Bone marrow (tissue), 2 donors: Measurements from ENCODE around the gene RNF5.
"Not testable (repeated sequence)": the region's sequence is repeated elsewhere in the genome, so short reads cannot be mapped to it uniquely, and the experiment has no call there.

Experiments used
- DNase-seq, 2 donors: peaks; one replicate each; lab custom pipeline; 2025; lab: John Stamatoyannopoulos, UW

The RNF5 gene

GRCh38 chr6:32189742-32190053, 11.5 kb downstream of the RNF5 start:
- DNase-seq, result no peak

GRCh38 chr6:32190054-32190851, 12.0 kb downstream of the RNF5 start, which contains the start of gene PBX2:
Gene PBX2, minus strand, starts transcription at chr6:32190202. Its CDS starts 287 bp downstream, at chr6:32189915.
- peak; percentile 59 to 97 for DNase-seq

- DNase-seq, result no peak
Observed at GRCh38 chr6:32190911-32191677, 12.9 kb downstream of the RNF5 start.

- DNase-seq, result peak in 1 of 2 donors; percentile 9
Observed at GRCh38 chr6:32191696-32192607, 13.7 kb downstream of the RNF5 start.

- DNase-seq, result peak; percentile 55 to 81
Observed at GRCh38 chr6:32192608-32193039, 14.4 kb downstream of the RNF5 start, which contains the start of gene GPSM3. Gene GPSM3, minus strand, starts transcription at chr6:32192643. Its CDS starts 130 bp downstream, at chr6:32192513.

DNA sequence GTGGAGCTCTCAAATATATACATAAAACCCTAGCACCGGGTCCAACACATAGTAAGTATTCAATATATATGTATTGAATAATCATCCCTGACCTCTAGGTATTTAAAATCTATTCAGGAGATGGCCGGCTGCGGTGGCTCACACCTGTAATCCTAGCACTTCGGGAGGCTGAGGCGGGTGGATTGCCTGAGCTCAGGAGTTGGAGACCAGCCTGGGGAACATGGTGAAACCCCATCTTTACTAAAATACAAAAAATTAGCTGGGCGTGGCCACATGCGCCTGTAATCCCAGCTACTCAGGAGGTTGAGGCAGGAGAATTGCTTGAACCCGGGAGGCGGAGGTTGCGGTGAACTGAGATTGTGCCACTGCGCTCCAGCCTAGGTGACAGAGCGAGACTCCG, 14.9 kb downstream of the RNF5 start:
- DNase-seq, result not testable (repeated sequence)

DNA sequence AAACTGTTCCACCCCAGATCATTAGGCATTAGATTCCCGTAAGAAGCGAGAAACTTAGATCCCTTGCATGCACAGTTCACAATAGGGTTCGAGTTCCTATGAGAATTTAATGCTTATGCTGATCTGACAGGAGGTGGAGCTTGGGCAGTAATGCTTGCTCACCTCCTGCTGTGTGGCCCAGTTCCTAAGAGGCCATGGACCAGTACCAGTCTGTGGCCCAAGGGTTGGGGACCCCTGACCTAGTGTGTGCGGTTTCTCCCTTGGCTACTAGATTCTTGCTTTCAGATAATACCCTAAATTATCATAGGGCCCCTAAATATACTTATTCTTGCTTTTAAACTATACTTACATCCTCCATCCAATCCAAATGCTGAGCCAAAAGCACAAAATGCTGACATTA, 16.2 kb downstream of the RNF5 start:
- DNase-seq, result no peak

- peak; percentile 44 to 56 for DNase-seq
Observed at GRCh38 chr6:32194825-32195651, 16.8 kb downstream of the RNF5 start.

- DNase-seq, result peak; percentile 95 to 99
Observed at GRCh38 chr6:32195652-32195901, 17.4 kb downstream of the RNF5 start.

- peak; percentile 30 to 66 for DNase-seq
Observed at GRCh38 chr6:32195902-32196681, 17.9 kb downstream of the RNF5 start.

DNA sequence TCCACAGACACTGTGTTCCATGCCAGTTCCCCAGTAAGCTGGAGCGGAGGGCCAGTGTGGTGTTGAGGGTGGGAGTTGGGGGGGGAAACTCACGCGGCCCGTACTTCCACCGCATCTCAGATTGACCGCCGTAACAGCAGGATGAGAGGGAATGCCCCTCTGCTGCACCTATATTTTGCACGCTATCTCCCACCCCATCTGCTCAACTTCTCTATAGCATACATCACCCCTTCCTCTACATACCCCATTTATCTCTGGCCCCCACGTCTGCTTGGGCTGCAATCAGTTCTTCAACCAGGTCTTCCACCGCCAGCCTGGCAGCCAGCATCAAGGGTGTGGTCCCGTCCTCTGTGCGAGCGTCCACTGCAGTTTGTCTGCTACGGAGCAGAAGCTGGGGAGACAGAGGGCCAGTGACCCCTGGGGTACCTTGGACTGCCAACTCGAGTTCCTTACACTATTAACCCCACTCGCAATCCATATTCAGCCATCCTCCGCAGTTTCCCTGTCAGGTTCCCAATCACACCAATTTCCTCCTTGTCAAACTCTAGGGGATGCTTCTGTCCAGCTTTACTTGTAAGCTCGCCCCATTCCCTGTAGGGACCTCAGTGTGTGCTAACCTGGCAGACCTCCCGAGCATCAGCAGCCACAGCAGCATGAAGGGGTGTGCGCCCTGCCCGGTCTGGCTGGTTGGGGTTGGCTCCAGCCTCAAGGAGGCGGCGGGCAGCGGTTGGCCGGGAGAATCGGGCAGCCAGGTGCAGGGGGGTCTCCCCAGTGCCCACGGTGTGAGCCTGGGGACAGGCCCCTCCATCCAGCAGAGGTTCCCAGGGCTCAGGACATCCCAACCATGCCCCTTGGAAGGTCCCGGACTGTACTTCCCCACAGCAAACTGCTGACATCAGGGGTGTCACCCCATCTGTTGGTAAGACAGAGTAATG, 18.7 kb downstream of the RNF5 start:
- peak in 1 of 2 donors; percentile 9 for DNase-seq

DNA sequence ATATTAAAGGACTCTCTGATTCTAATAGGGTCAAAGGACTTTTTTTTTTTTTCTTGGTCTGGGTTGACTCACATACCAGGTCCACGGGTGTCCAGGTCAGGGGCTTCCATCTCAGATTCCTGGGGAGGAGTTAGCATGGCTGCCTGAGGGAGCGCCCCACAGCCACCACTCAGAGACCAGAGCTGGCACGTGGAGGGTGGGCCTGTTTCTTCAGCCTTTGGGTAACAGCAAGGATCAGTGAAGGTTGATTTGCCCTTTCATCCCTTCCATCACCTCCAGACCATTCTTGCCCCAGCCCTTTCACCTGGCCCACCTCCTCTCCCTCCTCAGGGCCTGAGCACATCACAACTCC, 20.1 kb downstream of the RNF5 start:
- no peak for DNase-seq

DNA sequence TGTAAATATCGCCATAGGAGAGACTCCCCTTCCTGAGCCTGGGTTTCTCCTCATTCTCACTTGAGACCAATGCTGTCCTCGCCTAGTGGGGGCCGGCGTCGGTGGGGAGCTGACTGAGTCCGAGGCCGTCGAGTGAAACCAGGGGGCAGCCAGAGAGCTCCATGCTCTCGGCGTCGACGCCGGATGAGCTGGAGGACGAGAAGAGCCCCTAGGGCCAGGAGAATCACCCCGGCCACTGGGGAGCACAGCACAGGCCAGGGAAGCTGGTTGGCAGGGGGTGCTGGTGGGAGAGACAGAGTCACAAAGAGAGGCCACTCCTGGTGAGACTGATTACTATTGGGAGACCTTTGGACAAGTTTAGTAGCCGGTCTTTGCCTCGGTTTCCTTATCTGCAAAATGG, 20.7 kb downstream of the RNF5 start:
- DNase-seq, result no peak

DNA sequence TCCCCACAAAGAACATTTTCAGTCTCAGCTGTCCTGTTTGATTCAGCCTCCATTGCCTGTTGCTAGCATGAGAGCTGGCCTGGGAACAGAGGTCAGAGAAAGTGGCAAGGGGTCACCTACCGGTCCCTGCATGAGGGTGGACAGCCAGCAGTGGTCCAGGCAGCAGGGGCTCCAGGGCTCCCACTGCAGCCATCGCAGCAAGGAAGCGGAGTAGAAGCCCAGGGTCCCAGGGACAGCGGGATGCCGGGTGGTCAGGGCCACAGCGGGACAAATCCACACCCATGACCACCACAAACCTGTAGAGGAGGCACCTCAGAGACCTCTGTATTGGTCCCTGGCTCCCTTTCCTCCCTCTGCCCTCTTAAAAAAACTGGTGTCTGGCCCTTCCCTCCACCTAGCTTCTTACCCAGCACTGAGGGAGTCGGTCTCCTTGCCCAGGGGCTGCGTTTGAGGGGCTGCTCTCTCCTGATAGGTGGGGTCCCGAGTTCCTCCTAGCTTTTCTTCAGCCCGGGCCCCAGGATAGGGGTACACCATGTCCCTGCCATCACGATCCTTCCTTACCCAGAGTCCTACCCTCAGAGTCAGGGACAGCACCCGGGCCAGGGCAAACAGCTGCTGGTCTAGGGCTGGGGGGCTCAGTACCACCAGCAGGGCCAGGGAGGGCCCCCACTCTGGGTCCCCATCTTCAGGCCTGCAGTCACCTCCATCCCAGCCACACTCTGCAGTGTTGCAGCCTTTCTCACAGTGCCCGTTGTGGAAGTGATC, 22.7 kb downstream of the RNF5 start:
- no peak for DNase-seq

- DNase-seq, result no peak
Observed at GRCh38 chr6:32202186-32202585, 24.0 kb downstream of the RNF5 start.

DNA sequence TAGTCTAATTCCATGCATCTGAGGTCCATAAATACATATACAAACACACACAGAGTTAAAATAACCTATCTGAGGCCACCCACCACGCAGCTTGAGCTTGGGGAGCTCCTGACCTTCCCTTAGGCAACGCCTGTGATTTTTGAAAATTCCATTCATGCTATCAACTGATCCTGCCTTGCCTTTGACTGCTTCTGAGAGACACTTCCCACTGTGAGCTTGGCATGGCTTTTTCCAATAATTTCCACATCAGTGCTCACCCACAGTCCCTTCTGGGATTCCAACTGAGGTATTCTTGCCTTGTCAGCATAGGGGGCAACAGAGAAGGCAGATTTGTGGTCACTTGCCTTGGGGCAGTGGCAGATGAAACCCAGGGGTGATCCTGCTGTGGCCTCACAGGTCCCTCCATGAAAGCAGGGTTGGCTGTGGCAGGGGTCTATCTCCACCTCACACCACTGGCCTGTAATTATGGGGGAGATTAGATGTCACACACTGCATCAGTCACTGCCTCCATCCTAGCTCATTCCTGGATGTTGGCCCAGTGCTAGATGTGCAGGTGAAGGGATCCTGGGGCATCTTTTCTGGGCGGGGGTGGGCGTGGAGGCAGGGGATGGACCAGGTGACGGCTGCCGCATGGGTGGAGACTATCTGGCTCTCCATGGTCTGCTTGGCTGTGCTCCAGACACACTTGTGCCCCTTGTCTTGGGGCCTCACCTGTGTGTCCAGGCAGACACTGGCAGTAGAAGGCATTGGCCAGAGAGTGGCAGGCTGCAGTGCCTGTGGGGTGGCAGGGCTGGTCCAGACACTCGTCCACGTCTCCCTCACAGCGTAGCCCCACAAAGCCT, 25.4 kb downstream of the RNF5 start:
- no peak for DNase-seq

DNA sequence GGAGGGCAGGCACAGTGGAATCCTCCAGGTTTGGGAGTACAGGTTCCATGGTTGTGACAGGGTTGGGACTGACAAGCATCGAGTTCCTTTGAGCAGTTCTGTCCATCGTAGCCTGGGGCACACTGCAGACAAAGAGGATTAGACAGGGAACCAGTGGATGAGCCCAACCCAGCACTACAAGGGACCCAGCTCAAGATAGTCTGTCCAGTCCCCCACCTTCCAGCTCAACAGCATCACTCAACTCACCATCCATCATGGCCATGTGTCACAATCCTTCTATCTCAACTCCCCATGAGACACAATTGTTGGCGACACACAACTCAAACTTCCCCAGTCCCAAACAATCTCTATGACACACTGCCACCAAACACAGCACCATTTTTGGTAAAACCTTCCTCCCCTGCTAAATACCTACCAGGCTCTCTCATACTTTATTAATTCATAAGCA, 26.1 kb downstream of the RNF5 start:
- no peak for DNase-seq

- DNase-seq, result no peak
Observed at GRCh38 chr6:32208996-32209395, 30.8 kb downstream of the RNF5 start.
